ENCODE measurements around the gene SSR4.

SSR4 gene

DNA sequence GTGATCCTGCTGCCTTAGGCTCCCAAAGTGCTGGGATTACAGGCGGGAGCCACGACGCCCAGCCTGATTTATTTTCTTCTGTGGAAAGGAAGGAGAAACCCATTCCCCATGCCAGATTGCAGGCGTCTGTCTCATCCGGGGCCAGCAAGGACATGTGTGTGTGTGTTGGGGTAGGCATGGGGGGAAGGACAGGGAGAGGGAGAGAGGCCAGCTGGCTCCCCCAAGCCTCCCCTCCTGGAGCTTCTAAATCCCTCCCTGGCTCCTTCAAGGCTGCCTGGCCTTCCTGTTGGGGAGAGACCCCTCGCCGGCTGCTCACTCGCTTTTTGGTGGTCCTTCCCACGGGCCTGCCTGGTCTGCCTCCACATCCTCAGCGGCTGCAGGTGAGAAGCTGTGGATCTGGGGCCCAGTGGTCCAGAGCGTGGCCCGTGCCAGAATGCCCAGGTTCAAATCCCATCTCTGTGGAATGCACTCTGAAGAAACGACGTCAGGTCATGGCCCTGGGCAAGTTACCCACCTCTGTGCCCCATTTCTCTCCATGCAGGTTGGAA, 31.8 kb upstream of the SSR4 start:
- TF ChIP-seq, protein P1, sequence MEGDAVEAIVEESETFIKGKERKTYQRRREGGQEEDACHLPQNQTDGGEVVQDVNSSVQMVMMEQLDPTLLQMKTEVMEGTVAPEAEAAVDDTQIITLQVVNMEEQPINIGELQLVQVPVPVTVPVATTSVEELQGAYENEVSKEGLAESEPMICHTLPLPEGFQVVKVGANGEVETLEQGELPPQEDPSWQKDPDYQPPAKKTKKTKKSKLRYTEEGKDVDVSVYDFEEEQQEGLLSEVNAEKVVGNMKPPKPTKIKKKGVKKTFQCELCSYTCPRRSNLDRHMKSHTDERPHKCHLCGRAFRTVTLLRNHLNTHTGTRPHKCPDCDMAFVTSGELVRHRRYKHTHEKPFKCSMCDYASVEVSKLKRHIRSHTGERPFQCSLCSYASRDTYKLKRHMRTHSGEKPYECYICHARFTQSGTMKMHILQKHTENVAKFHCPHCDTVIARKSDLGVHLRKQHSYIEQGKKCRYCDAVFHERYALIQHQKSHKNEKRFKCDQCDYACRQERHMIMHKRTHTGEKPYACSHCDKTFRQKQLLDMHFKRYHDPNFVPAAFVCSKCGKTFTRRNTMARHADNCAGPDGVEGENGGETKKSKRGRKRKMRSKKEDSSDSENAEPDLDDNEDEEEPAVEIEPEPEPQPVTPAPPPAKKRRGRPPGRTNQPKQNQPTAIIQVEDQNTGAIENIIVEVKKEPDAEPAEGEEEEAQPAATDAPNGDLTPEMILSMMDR (IDR thresholded peaks at IDR 0.05; ENCODE audit: low read length, missing control alignments) = no peak
- DNase-seq (ENCODE audit: low read depth) = no peak
- no peak overlapping the region for H3K4me3 ChIP-seq (replicated peaks; ENCODE audit: low read depth, low read length)

- no peak for DNase-seq (ENCODE audit: low read depth)
- TF ChIP-seq, protein P1 (IDR thresholded peaks at IDR 0.05; ENCODE audit: low read length, missing control alignments) = no peak
- no peak overlapping the region for H3K4me3 ChIP-seq (replicated peaks; ENCODE audit: low read depth, low read length)
These were observed 31.1 kb upstream of the SSR4 start for GRCh38 chrX:153763298-153763932.

DNA sequence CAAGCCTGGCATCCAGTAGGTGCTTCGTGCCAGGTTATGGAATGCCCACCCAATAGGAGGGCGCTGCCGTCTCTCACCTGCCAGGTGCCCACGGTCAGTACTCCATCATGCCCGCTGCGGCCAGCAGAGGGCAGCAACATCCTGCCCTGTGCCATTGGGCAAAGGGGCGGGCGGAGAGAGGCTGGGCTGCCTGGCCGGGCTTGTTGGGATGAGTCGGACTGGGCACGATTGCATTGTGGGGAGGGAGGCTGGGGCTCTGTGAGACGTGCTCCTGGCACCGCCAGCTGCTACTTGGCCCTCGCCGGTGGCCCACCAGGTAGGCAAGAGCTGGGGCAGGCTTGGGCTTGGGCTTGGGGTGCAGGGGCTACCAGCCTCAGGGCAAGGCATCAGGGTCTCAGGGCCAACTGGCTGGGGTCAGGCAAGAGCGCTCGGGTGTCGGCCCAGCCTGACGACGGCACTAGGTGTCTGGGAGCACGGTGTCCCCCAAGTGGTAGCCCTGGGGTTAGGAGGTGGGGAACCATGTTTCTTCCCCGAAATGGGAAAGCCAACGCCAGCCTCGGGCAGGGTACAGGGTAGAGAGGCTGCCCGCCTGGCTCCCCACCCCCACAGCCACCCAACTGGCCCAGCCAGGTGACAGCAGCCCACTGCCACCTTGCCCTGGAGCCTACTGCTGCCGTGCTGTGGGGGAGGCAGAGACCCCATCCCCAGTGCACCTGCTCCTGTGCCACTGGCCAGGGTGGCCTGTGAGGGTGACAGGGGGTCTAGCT, 30.3 kb upstream of the SSR4 start, which contains the start of gene PLXNB3:
TSS of gene PLXNB3 (plus strand) at position 261 of the 767 bp plus-strand sequence. CDS start 1,287 bp downstream, outside the sequence.
- H3K4me3 ChIP-seq (replicated peaks; ENCODE audit: low read depth, low read length) = peak within 1 kb of the TSS; percentile 55
- DNase-seq (ENCODE audit: low read depth) = peak; percentile 65
- TF ChIP-seq, protein P1 (IDR thresholded peaks at IDR 0.05; ENCODE audit: low read length, missing control alignments) = peak; percentile 66

DNA sequence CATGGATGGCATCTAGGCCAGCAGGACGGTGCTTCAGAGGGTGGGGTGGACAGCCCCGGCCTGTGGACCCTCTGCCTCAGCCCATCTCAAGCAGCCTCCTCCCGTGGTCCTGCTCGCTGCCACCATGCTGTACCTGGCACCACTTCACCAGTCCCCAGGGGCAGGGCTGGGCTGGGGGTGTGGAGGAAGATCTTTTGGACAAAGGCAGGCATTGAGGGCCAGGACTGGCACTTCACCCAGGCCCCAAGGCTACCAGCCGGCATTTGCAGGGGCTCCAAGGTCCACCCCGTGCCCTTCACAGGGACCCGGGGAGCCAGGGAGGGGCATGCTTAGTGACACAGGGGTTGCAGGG, 29.7 kb upstream of the SSR4 start:
- no peak for DNase-seq (ENCODE audit: low read depth)
- TF ChIP-seq, protein P1 (IDR thresholded peaks at IDR 0.05; ENCODE audit: low read length, missing control alignments) = no peak
- peak overlapping the region; percentile 55 for H3K4me3 ChIP-seq (replicated peaks; ENCODE audit: low read depth, low read length)

DNA sequence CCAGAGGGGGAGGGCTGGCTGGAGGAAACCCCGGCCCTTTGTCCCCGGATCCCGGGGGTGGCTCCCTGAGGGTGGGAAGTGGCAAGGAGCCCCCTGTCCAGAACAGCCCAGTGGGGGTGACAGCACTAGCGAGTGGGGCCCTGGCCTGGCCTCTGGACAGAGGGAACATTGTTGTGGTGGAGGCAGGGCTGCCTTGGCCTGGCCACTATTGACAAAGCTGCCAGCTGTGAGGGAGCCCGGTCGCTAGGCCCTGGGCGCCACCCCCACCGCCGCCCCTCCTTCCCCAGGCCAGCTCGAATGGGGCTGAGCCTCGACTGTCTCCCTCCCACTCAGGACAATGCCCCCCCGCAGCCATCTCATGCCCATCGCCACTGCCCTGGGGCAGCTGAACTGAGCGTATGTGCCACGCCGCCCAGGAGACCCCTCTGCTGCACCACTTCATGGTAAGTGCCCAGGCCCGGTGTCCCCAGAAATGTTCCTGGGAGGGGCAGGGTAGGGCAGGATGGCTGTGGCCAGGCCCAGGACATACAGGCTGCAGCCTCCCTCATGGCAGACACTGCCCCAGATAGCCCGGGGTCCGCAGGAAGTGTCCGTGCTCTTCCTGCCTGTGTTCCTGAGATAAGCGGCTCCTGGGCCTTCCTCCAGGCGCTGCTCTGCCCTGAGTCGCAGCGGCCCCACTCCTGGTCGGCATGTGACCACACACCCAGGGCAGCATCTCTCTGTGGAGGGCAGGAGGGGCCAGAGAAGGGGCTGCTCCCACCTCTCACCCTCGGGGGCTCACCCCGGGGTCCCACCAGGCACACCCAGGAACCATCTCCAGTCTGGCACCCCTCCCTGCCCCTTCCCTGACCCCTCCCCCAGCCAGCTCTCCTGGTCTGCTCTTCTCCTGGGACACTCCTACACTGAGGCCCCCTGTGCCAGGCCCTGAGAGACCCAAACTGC, 29.1 kb upstream of the SSR4 start:
- peak overlapping the region; percentile 55 for H3K4me3 ChIP-seq (replicated peaks; ENCODE audit: low read depth, low read length)
- TF ChIP-seq, protein P1 (IDR thresholded peaks at IDR 0.05; ENCODE audit: low read length, missing control alignments) = no peak
- DNase-seq (ENCODE audit: low read depth) = peak; percentile 12

GRCh38 chrX:153766098-153766817, 28.2 kb upstream of the SSR4 start:
- TF ChIP-seq, protein P1 (IDR thresholded peaks at IDR 0.05; ENCODE audit: low read length, missing control alignments) = no peak
- peak; percentile 63 for DNase-seq (ENCODE audit: low read depth)
- H3K4me3 ChIP-seq (replicated peaks; ENCODE audit: low read depth, low read length) = peak overlapping the region; percentile 55
